NCI-H128 (cell line): Measurements from ENCODE around the gene THSD8.
A peak's percentile ranks its signal among the peaks of the same experiment; 100 is the strongest.

Experiments used
- DNase-seq: peaks from one replicate; lab custom pipeline; 2025; ENCODE audit not compliant: unreplicated experiment; lab: John Stamatoyannopoulos, UW

Gene THSD8

GRCh38 chr19:12779162-12779993, 22.5 kb upstream of the THSD8 start:
- DNase-seq: no peak

GRCh38 chr19:12782174-12782423, 19.8 kb upstream of the THSD8 start:
- DNase-seq: no peak

- DNase-seq: peak; percentile 71
These were observed 19.2 kb upstream of the THSD8 start for GRCh38 chr19:12782424-12783290.

GRCh38 chr19:12783291-12783848, 18.5 kb upstream of the THSD8 start:
- DNase-seq: no peak

- DNase-seq: no peak
These were observed 17.9 kb upstream of the THSD8 start for GRCh38 chr19:12783849-12784393.

- no peak for DNase-seq
These were observed 17.4 kb upstream of the THSD8 start for GRCh38 chr19:12784394-12784870.

- DNase-seq: no peak
These were observed 16.9 kb upstream of the THSD8 start for GRCh38 chr19:12784871-12785430.

- DNase-seq: no peak
These were observed 16.3 kb upstream of the THSD8 start for GRCh38 chr19:12785431-12786031.

- no peak for DNase-seq
These were observed 15.6 kb upstream of the THSD8 start for GRCh38 chr19:12786141-12786870.

- no peak for DNase-seq
These were observed 14.9 kb upstream of the THSD8 start for GRCh38 chr19:12786952-12787351.

- no peak for DNase-seq
These were observed 14.4 kb upstream of the THSD8 start for GRCh38 chr19:12787458-12787857.

GRCh38 chr19:12788042-12788681, 13.7 kb upstream of the THSD8 start:
- DNase-seq: no peak

- no peak for DNase-seq
These were observed 13.2 kb upstream of the THSD8 start for GRCh38 chr19:12788682-12789097.

- DNase-seq: no peak
These were observed 12.6 kb upstream of the THSD8 start for GRCh38 chr19:12789098-12789903.

GRCh38 chr19:12789904-12790619, 11.8 kb upstream of the THSD8 start:
- peak; percentile 85 for DNase-seq

GRCh38 chr19:12790628-12791344, 11.1 kb upstream of the THSD8 start:
- no peak for DNase-seq

GRCh38 chr19:12791345-12792050, 10.4 kb upstream of the THSD8 start, which contains the start of gene JUNB:
TSS of gene JUNB (plus strand) at chr19:12791486. CDS start at chr19:12791772, 286 bp downstream.
- DNase-seq: peak; percentile 89
